Adrenal gland (tissue), 12 donors: ENCODE results near the gene UBXN2A. TPM values are rescaled to one million over a fixed set of nuclear protein-coding genes. Genes with fewer than 3 reads are reported as not detected.

Experiments
- DNase-seq, 7 donors: peaks; one replicate each; pipeline ENCODE4 v3.0.0-alpha.2; 2019 to 2020
- H3K27ac ChIP-seq, 5 donors: fragments of 200-600 bp; sonication (generic) in 4 of 5; 1 replicate in 3 of 5; 2 replicates in 2 of 5; pipeline versions ENCODE4 v1.5.1 to v1.8.0; 2016 to 2020; ENCODE audit warnings: mild to moderate bottlenecking in 1 of 5
- H3K27me3 ChIP-seq: fragments of 200-600 bp; 2 replicates; pipeline ENCODE4 v1.8.0; 2021
- H3K36me3 ChIP-seq, 2 donors: fragments of 200-600 bp; replicated peaks in 1 of 2; 1 replicate in 1 of 2; 2 replicates in 1 of 2; pipeline versions ENCODE4 v1.5.1 to v1.8.0; 2018 to 2022
- H3K4me1 ChIP-seq, 2 donors: fragments of 200-600 bp; replicated peaks in 1 of 2; 1 replicate in 1 of 2; 2 replicates in 1 of 2; pipeline versions ENCODE4 v1.5.1 to v1.8.0; 2018 to 2021
- H3K4me3 ChIP-seq, 4 donors: fragments of 200-600 bp; sonication (generic) in 3 of 4; one replicate each; pipeline ENCODE4 v1.5.1; 2016 to 2018
- H3K9me3 ChIP-seq, 3 donors: fragments of 200-600 bp; sonication (generic) in 1 of 3; replicated peaks in 1 of 3; 1 replicate in 2 of 3; 2 replicates in 1 of 3; pipeline versions ENCODE4 v1.5.1 to v1.8.0; 2016 to 2021
- POLR2A ChIP-seq, 2 donors: fragments of 450-650 bp; IDR thresholded peaks; one replicate each; pipeline ENCODE4 v1.6.1; 2017; ENCODE audit warnings: antibody characterized with exemption in 2 of 2, mild to moderate bottlenecking in 2 of 2, moderate library complexity in 1 of 2
- WGBS, 4 donors: extraction: QIAGEN DNeasy Blood & Tissue Kit in 2 of 4; methylation state at CpG; one replicate each; pipeline versions ENCODE4 v1.1.5 to v1.1.7; 2013 to 2017; 5-methylcytosine and 5-hydroxymethylcytosine counted together
- intact Hi-C, 2 donors: fragments of 100-400 bp; cut with DNase I; formaldehyde crosslinking; loops; one replicate each; pipeline versions ENCODE4 v1.14.1 to v1.15.0; 2022 to 2023
- polyA plus RNA-seq, 3 donors: library from polyadenylated mRNA; stranded (reverse); fragments of 200-250 nt in 2 of 3; fragments of 350-450 nt in 1 of 3; fragmentation: Illumina TruSeq in 1 of 3; extraction: RNeasy Lipid Tissue Mini Kit (QIAGEN cat#74804) in 1 of 3; gene quantifications; one replicate each; pipeline ENCODE4 v1.2.3, GENCODE V29; 2013 to 2014
- total RNA-seq, 9 donors: library from RNA; depleted of rRNA in 4 of 9; stranded (reverse); fragments of >200 nt in 4 of 9; fragments of 120-200 nt in 1 of 9; fragmentation: NEBNext Ultra II Directional in 1 of 9; extraction: Animal tissue kit (Norgen Biotek cat#: 25700) in 1 of 9; gene quantifications; one replicate each; pipeline versions ENCODE4 v1.1.0 to v1.2.4, GENCODE V29; 2013 to 2023
- TF ChIP-seq, protein P1 (sequence below), 6 experiments: fragments of 450-650 bp in 4 of 6; fragments of 200-600 bp in 2 of 6; sonication (generic) in 1 of 6; IDR thresholded peaks; 1 replicate in 5 of 6; 2 replicates in 1 of 6; pipeline versions ENCODE4 v1.5.1 to v1.8.0; 2016 to 2021; ENCODE audit warnings: antibody characterized with exemption in 6 of 6, mild to moderate bottlenecking in 2 of 6, moderate library complexity in 1 of 6
- donor health status: healthy with polysubstance abuse.
- donor health status: Bipolar disorder and iron deficiency.
- donor health status: DM: yes; HTN: yes; CAD: no.
- donor health status: DM: no; HTN: no; CAD: no.
- donor health status: DM: no; HTN: no; CAD: no.
- donor health status: DM: yes; HTN: yes; CAD: no.

UBXN2A gene
- total and polyA plus RNA-seq, 12 donors = 5.4 to 17.3 (median 11.0) TPM

DNA sequence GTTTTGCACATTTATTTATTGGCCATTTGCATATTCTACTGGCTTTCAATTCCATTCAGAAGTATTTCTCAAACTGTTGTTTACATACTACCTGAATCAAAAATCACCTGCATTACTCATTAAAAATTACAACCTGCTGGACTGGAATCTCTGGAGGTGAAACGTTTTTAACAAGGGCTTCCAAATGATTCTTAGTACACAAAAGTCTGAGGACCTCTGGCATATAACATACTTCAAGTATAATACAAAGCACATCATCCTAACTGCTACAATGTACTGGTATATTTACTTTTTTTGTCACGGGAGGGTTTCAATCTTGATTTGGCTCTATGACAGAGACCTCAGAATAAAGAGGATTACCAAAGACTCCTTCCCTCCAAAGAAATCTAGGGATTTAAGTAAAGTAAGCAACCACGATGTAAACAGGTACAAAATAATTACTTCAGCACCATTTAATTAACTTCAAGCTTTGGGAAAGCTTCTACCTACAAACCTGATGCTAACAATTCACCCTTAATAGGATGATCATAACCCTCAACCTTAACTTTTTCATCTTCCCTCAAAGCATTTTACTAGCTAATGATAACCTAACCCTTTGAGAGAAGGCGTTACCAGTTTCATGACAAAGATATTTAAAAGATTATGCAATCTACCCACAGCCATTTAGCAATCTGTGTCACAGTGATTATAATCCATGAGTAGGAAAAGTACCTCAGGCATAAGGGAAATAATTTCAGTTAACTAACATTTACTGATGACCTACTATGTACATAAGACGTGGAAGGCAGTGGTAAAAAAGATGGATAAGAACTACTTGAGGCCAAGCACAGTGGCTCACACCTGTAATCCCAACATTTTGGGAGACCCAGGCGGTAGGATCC, 38.1 kb upstream of the UBXN2A start:
- no peak for TF ChIP-seq POLR2A (IDR thresholded peaks at IDR 0.05)
- TF ChIP-seq, protein P1, sequence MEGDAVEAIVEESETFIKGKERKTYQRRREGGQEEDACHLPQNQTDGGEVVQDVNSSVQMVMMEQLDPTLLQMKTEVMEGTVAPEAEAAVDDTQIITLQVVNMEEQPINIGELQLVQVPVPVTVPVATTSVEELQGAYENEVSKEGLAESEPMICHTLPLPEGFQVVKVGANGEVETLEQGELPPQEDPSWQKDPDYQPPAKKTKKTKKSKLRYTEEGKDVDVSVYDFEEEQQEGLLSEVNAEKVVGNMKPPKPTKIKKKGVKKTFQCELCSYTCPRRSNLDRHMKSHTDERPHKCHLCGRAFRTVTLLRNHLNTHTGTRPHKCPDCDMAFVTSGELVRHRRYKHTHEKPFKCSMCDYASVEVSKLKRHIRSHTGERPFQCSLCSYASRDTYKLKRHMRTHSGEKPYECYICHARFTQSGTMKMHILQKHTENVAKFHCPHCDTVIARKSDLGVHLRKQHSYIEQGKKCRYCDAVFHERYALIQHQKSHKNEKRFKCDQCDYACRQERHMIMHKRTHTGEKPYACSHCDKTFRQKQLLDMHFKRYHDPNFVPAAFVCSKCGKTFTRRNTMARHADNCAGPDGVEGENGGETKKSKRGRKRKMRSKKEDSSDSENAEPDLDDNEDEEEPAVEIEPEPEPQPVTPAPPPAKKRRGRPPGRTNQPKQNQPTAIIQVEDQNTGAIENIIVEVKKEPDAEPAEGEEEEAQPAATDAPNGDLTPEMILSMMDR (IDR thresholded peaks at IDR 0.05) = no peak
- no peaks in the 10 kb centered on the region for H3K9me3 ChIP-seq
- no peaks in the 10 kb centered on the region for H3K27me3 ChIP-seq
- H3K27ac ChIP-seq = no peak overlapping the region
- no peak overlapping the region for H3K4me3 ChIP-seq
- no peaks in the 10 kb centered on the region for H3K36me3 ChIP-seq
- no peak for DNase-seq
- WGBS, 4 donors = 74 to 78% (median 76%) methylated on average over 6 of the region's 6 CpGs
- H3K4me1 ChIP-seq = peaks cover 2 to 40% of the 10 kb centered on the region in 2 donors
- intact Hi-C loops = no loop called here

DNA sequence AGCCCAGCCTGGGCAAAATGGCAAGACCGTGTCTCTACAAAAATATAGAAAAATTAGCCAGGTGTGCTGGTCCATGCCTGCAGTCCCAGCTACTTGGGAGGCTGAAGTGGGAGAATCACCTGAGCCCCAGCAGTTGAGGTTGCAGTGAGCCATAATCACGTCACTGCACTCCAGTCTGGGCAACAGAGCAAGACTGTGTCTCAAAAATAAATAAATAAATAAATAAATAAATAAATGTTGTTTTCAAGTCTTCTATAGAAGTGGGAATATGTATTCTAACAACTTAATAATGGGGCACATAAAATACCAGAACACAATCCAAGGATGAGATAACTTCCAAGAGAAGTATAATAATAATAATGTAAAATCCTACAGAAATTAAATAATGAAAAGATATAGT, 37.2 kb upstream of the UBXN2A start:
- TF ChIP-seq POLR2A (IDR thresholded peaks at IDR 0.05) = no peak
- TF ChIP-seq, protein P1 (IDR thresholded peaks at IDR 0.05) = no peak
- intact Hi-C loops = no loop called here
- no peak overlapping the region for H3K27ac ChIP-seq
- 88 to 100% (median 91%) methylated on average over 2 of the region's 2 CpGs for WGBS, 4 donors
- H3K36me3 ChIP-seq = no peaks in the 10 kb centered on the region
- DNase-seq = no peak
- H3K4me3 ChIP-seq = no peak overlapping the region
- no peaks in the 10 kb centered on the region for H3K9me3 ChIP-seq
- H3K27me3 ChIP-seq = no peaks in the 10 kb centered on the region
- H3K4me1 ChIP-seq = peaks cover 2 to 40% of the 10 kb centered on the region in 2 donors

DNA sequence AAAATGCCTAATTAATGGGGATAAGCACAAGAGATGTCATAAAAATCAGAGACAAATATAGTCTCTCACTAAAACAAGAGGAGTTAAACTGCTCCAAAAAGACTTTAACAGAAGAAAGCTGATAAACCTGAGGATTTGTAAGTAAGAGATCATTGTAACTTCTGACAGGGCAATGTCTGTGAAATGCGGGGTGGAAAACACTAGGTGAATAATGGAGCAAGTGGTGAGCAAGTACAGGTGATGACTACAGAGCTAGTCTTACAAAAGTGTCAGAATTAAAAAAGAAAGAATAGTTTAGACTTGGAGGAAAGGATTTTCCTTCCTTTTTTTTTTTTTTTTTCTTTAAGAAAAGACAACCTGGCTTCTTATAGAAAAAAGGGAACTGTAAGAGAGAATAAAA, 36.0 kb upstream of the UBXN2A start:
- 74 to 91% (median 85%) methylated on average over 1 of the region's 1 CpG for WGBS, 4 donors
- Histone ChIP-seq H3K9me3 (no peaks in the 10 kb centered on the region), H3K27ac (no peak overlapping the region), H3K4me1 (peaks cover 2 to 40% of the 10 kb centered on the region in 2 donors), H3K27me3 (no peaks in the 10 kb centered on the region), H3K36me3 (no peaks in the 10 kb centered on the region), H3K4me3 (no peak overlapping the region)
- intact Hi-C loops = no loop called here
- no peak for DNase-seq
- TF ChIP-seq POLR2A (IDR thresholded peaks at IDR 0.05) = no peak
- TF ChIP-seq, protein P1 (IDR thresholded peaks at IDR 0.05) = no peak

DNA sequence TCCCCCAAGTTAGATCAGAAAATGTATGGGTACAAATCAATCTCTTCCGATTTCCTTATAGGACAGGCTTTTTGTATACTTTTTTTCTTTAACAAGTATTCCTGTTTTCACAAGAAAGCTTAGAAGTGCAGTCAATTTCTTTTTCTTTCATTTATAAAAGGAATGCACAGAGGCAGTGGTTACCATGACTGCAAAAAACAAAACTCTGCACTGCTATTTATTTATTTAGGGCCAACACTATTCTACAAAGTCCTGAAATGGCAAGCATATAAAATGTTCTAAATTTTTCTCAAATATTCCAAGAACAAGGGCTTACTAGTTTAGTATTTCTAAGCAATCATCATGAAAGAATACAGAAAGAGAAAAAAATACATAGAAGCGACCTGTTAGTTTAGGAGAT, 35.6 kb upstream of the UBXN2A start:
- Histone ChIP-seq H3K27me3 (no peaks in the 10 kb centered on the region), H3K27ac (no peak overlapping the region), H3K36me3 (no peaks in the 10 kb centered on the region), H3K4me3 (no peak overlapping the region), H3K9me3 (no peaks in the 10 kb centered on the region), H3K4me1 (peaks cover 2 to 40% of the 10 kb centered on the region in 2 donors)
- WGBS, 4 donors = 87 to 92% (median 90%) methylated on average over 2 of the region's 2 CpGs
- no peak for DNase-seq
- intact Hi-C loops = no loop called here
- TF ChIP-seq, protein P1 (IDR thresholded peaks at IDR 0.05) = no peak
- TF ChIP-seq POLR2A (IDR thresholded peaks at IDR 0.05) = no peak
